GM12878 (cell line): ENCODE results near the gene SLC39A11. TPM values are rescaled to one million over a fixed set of nuclear protein-coding genes. Genes with fewer than 3 reads are reported as not detected.

Experiments used
- ATAC-seq: fragments of 200-7000 bp; cut with Tn5 transposase; 3 replicates; pipeline ENCODE4 v1.9.1; 2020; ENCODE audit warnings: mild to moderate bottlenecking, moderate library complexity
- BruUV-seq: library from RNA; stranded (reverse); fragments of 400-500 nt; replicated peaks from 2 replicates; lab custom pipeline; 2021; lab: Mats Ljungman, UMichigan
- CTCF ChIA-PET: fragments of 300-600 bp; sonication (Branson Sonifier 250); formaldehyde crosslinking; extraction: SDS; loops from one replicate; lab custom pipeline; 2021; ENCODE audit warnings: inconsistent platforms; lab: Yijun Ruan, JAX
- POLR2A ChIA-PET: fragments of 350-600 bp; formaldehyde crosslinking; extraction: SDS; loops from one replicate; lab custom pipeline; 2021; ENCODE audit warnings: inconsistent platforms; lab: Charles Lee
- RAD21 ChIA-PET: fragments of 300-600 bp; sonication (Branson Sonifier 250); formaldehyde crosslinking; loops from one replicate; lab custom pipeline; 2023; ENCODE audit warnings: antibody characterized with exemption; ENCODE audit not compliant: unreplicated experiment; lab: Charles Lee
- SMC1A ChIA-PET: fragments of 300-600 bp; sonication (Branson Sonifier 250); formaldehyde crosslinking; loops from one replicate; lab custom pipeline; 2023; ENCODE audit not compliant: unreplicated experiment, uncharacterized antibody; lab: Charles Lee
- DNase-seq: peaks from one replicate; pipeline ENCODE4 v3.0.0-alpha.2; 2011; ENCODE audit warnings: low read depth, low spot score
- FAIRE-seq: peaks from 3 replicates; lab custom pipeline; 2011; peaks lifted over from hg19 to GRCh38; lab: Jason Lieb, UNC
- H2AFZ ChIP-seq: 2 replicates; pipeline ENCODE4 v1.6.0; 2011; ENCODE audit warnings: low read depth, low read length, control low read depth; ENCODE audit not compliant: control insufficient read depth
- H3K27ac ChIP-seq: 2 replicates; pipeline ENCODE4 v1.5.1; 2011; ENCODE audit warnings: control low read depth; ENCODE audit not compliant: control insufficient read depth, insufficient read depth
- H3K27me3 ChIP-seq, 2 experiments: replicated peaks in 1 of 2; 2 replicates each; pipeline versions ENCODE4 v1.6.0 to v1.6.1; 2011; ENCODE audit warnings: low read length in 1 of 2; ENCODE audit not compliant: control insufficient read depth in 2 of 2, insufficient read depth in 2 of 2
- H3K36me3 ChIP-seq, 2 experiments: 2 replicates each; pipeline ENCODE4 v1.5.1; 2011; ENCODE audit warnings: low read length in 1 of 2; ENCODE audit not compliant: control insufficient read depth in 2 of 2, insufficient read depth in 2 of 2
- H3K4me1 ChIP-seq: 2 replicates; pipeline ENCODE4 v1.6.1; 2011; ENCODE audit warnings: mild to moderate bottlenecking, low read length, moderate library complexity, mixed read lengths; ENCODE audit not compliant: control insufficient read depth, insufficient read depth
- H3K4me2 ChIP-seq: 2 replicates; pipeline ENCODE4 v1.6.0; 2011; ENCODE audit warnings: control low read depth; ENCODE audit not compliant: control insufficient read depth, insufficient read depth
- H3K4me3 ChIP-seq: fragments of 200-600 bp; sonication (generic); 2 replicates; pipeline ENCODE4 v1.5.1; 2016
- H3K79me2 ChIP-seq: 2 replicates; pipeline ENCODE4 v1.6.0; 2011; ENCODE audit warnings: low read length; ENCODE audit not compliant: control insufficient read depth, insufficient read depth
- H3K9ac ChIP-seq: 2 replicates; pipeline ENCODE4 v1.8.0; 2011; ENCODE audit warnings: low read length, control low read depth, mixed read lengths; ENCODE audit not compliant: control insufficient read depth, insufficient read depth
- H3K9me3 ChIP-seq: replicated peaks from 3 replicates; pipeline ENCODE4 v1.5.1; 2011; ENCODE audit warnings: mild to moderate bottlenecking, low read length; ENCODE audit not compliant: control insufficient read depth, insufficient read depth
- H4K20me1 ChIP-seq: 2 replicates; pipeline ENCODE4 v1.6.0; 2011; ENCODE audit not compliant: control insufficient read depth, insufficient read depth
- BCL11A ChIP-seq: IDR thresholded peaks from 2 replicates; pipeline ENCODE4 v1.6.1; 2011; ENCODE audit warnings: low read depth, low read length
- CBFB ChIP-seq: IDR thresholded peaks from 2 replicates; pipeline ENCODE4 v1.6.1; 2016; ENCODE audit warnings: antibody characterized with exemption, low read depth
- EGR1 ChIP-seq, 2 experiments: IDR thresholded peaks; 1 replicate in 1 of 2; 2 replicates in 1 of 2; pipeline ENCODE4 v1.6.1; 2011 to 2012; ENCODE audit warnings: low read depth in 2 of 2, low read length in 2 of 2, borderline replicate concordance in 1 of 2, mild to moderate bottlenecking in 1 of 2, moderate library complexity in 1 of 2
- HDAC6 ChIP-seq: fragments of 200-600 bp; sonication (generic); IDR thresholded peaks from one replicate; pipeline ENCODE4 v1.8.0; 2017; ENCODE audit warnings: antibody characterized with exemption; ENCODE audit not compliant: unreplicated experiment
- HDGF ChIP-seq: fragments of 450-650 bp; IDR thresholded peaks from 2 replicates; pipeline ENCODE4 v1.6.1; 2016; ENCODE audit warnings: antibody characterized with exemption
- KAT2A ChIP-seq: conservative IDR thresholded peaks from 2 replicates; pipeline ENCODE4 v1.6.1; 2011; ENCODE audit warnings: low read depth, low read length; ENCODE audit not compliant: control insufficient read depth
- MEF2B ChIP-seq: fragments of 450-650 bp; IDR thresholded peaks from 2 replicates; pipeline ENCODE4 v1.6.1; 2018; ENCODE audit warnings: mild to moderate bottlenecking, moderate library complexity; ENCODE audit not compliant: partially characterized antibody, poor library complexity, severe bottlenecking
- NFXL1 ChIP-seq: fragments of 450-650 bp; IDR thresholded peaks from 2 replicates; pipeline ENCODE4 v1.6.1; 2017; ENCODE audit warnings: antibody characterized with exemption, mild to moderate bottlenecking, borderline replicate concordance
- NR2C2 ChIP-seq: IDR thresholded peaks from 2 replicates; pipeline ENCODE4 v1.6.1; 2011; ENCODE audit warnings: borderline replicate concordance, low read depth; ENCODE audit not compliant: control insufficient read depth, insufficient read length
- SRF ChIP-seq, 2 experiments: IDR thresholded peaks; 2 replicates each; pipeline ENCODE4 v1.6.1; 2011; ENCODE audit warnings: low read depth in 2 of 2, low read length in 2 of 2, mild to moderate bottlenecking in 1 of 2, moderate library complexity in 1 of 2
- SUPT20H ChIP-seq: IDR thresholded peaks from 2 replicates; pipeline ENCODE4 v1.6.1; 2011; ENCODE audit warnings: low read depth, mild to moderate bottlenecking, low read length, moderate library complexity, borderline replicate concordance; ENCODE audit not compliant: control insufficient read depth
- WGBS: methylation state at CpG from one replicate; pipeline ENCODE4 v1.1.6; 2016; ENCODE audit warnings: low lambda C conversion rate; ENCODE audit not compliant: insufficient replicate concordance, insufficient coverage; ENCODE audit errors: missing lambda C conversion rate; 5-methylcytosine and 5-hydroxymethylcytosine counted together
- in situ Hi-C: fragments of 300-500 bp; cut with MboI; formaldehyde crosslinking; loops from 9 replicates; pipeline ENCODE4 v1.14.3; 2018; ENCODE audit warnings: mixed read lengths
- intact Hi-C: fragments of 100-400 bp; cut with micrococcal nuclease; formaldehyde crosslinking; loops from one replicate; pipeline ENCODE4 v1.14.2; 2022; ENCODE audit not compliant: unreplicated experiment
- polyA plus RNA-seq, 11 experiments: library from polyadenylated mRNA; depleted of rRNA in 4 of 11; unstranded in 6 of 11; stranded (reverse) in 5 of 11; fragments of >200 nt; fragmentation: Nextera tagmentation in 4 of 11; fragmentation: Illumina TruSeq in 1 of 11; extraction: Ambion mirVana in 4 of 11; extraction: Trizol in 1 of 11; gene quantifications; 1 replicate in 1 of 11; 2 replicates in 10 of 11; pipeline versions ENCODE4 v1.2.1 to v1.2.3, GENCODE V29; 2011 to 2016; ENCODE audit warnings: inconsistent platforms in 2 of 11, missing spikeins in 2 of 11, low read depth in 1 of 11
- total RNA-seq, 4 experiments: library from RNA; depleted of rRNA in 3 of 4; stranded (reverse); fragments of >200 nt in 3 of 4; fragmentation: Illumina TruSeq in 1 of 4; extraction: Trizol in 1 of 4; gene quantifications; 2 replicates each; pipeline versions ENCODE4 v1.2.1 to v1.2.3, GENCODE V29; 2013 to 2021
- TF ChIP-seq, protein P1 (sequence below): fragments of 450-650 bp; IDR thresholded peaks from 2 replicates; pipeline ENCODE4 v1.6.1; 2018; ENCODE audit warnings: mild to moderate bottlenecking, low read depth, moderate library complexity; ENCODE audit not compliant: partially characterized antibody

SLC39A11 gene
- total and polyA plus RNA-seq, 10 of the 15 experiments (the other 5 are each of a cell fraction or from before 2014, with no cell fraction given), result 8.6 to 23.8 (median 14.0) TPM

DNA sequence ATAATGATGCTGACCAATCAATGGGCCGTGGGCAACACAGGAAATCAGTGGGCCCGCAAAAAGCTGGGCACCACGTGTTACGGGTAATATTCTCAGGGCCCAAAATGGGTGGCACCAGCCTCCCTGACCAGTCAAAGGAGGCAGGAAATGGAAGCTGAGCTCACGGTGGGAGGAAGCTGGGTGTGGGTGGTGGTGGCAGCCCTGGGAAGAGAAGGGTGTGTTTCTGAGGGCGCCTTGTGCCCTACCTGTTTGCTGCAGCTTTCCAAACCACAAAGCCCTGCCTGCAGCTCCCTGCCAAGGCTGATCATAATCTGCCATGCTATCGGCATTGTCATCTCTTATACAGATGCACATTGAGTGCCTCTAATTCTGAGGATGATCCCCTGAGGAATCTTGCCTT is 457.9 kb downstream of the SLC39A11 start:
- no peaks in the 10 kb centered on the region for H3K9me3 ChIP-seq
- POLR2A ChIA-PET, result no interaction called here
- no peak overlapping the region for H3K4me2 ChIP-seq
- H3K4me1 ChIP-seq, result no peaks in the 10 kb centered on the region
- RAD21 ChIA-PET, result no interaction called here
- no peak for FAIRE-seq
- no peaks in the 10 kb centered on the region for H3K79me2 ChIP-seq
- H3K36me3 ChIP-seq, result no peaks in the 10 kb centered on the region
- no peaks in the 10 kb centered on the region for H4K20me1 ChIP-seq
- intact Hi-C loops (no loop called here), in situ Hi-C loops (no loop called here)
- no peak overlapping the region for H3K4me3 ChIP-seq
- H3K27me3 ChIP-seq, result no peaks in the 10 kb centered on the region
- no peak for DNase-seq
- H3K9ac ChIP-seq, result no peak overlapping the region
- ATAC-seq, result no peak
- no peak overlapping the region for H3K27ac ChIP-seq
- no peak for TF ChIP-seq EGR1 (IDR thresholded peaks at IDR 0.05; ENCODE audit: borderline replicate concordance in 1 of 2, low read depth in 2 of 2, low read length in 2 of 2)
- no peak for TF ChIP-seq SRF (IDR thresholded peaks at IDR 0.05; ENCODE audit: low read depth in 2 of 2, low read length in 2 of 2)
- TF ChIP-seq MEF2B, result no peak
- no peak for TF ChIP-seq BCL11A
- no peak for TF ChIP-seq NFXL1
- no peak for TF ChIP-seq CBFB
- TF ChIP-seq, protein P1, sequence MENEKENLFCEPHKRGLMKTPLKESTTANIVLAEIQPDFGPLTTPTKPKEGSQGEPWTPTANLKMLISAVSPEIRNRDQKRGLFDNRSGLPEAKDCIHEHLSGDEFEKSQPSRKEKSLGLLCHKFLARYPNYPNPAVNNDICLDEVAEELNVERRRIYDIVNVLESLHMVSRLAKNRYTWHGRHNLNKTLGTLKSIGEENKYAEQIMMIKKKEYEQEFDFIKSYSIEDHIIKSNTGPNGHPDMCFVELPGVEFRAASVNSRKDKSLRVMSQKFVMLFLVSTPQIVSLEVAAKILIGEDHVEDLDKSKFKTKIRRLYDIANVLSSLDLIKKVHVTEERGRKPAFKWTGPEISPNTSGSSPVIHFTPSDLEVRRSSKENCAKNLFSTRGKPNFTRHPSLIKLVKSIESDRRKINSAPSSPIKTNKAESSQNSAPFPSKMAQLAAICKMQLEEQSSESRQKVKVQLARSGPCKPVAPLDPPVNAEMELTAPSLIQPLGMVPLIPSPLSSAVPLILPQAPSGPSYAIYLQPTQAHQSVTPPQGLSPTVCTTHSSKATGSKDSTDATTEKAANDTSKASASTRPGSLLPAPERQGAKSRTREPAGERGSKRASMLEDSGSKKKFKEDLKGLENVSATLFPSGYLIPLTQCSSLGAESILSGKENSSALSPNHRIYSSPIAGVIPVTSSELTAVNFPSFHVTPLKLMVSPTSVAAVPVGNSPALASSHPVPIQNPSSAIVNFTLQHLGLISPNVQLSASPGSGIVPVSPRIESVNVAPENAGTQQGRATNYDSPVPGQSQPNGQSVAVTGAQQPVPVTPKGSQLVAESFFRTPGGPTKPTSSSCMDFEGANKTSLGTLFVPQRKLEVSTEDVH, result no peak
- TF ChIP-seq HDAC6, result no peak
- no peak for TF ChIP-seq KAT2A
- no peak for TF ChIP-seq HDGF
- no peak for TF ChIP-seq SUPT20H
- TF ChIP-seq NR2C2, result no peak
- TF ChIP-seq, all 136 proteins: peak for 0
- SMC1A ChIA-PET, result interaction anchor here (0.9 kb wide), 1 partner anchor 75 kb away, joined by 3 read pairs; no protein-coding TSS in a partner anchor
- BruUV-seq, result no TSS peak
- H2AFZ ChIP-seq, result no peak overlapping the region
- CTCF ChIA-PET, result no interaction called here
- WGBS, result 54% methylated on average over 7 of the region's 7 CpGs
